ENCODE data around the gene MSI1. TPM values are rescaled to one million over a fixed set of nuclear protein-coding genes. Genes with fewer than 3 reads are reported as not detected.

MSI1 gene
- total and polyA plus RNA-seq, 5 donors from 2014 or later = not detected

DNA sequence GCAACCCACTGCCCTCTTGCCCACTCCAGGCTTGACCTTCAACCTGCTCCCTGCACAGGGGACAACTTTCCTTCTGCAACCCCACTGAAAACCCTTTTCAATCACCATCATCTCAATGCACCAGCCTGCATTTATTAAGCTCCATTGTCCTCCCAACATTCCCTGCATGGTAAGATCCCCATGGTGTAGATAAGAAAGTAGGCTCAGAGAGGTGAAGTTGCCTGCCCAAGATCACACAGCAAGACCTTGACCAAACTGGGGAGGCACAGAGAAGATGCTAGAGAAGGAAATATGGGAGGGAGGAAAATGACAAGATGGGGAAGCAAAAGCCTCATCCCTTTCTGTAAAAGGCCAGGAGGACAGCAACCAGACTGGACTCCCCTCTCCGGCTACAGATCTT lies 9.8 kb downstream of the MSI1 start:
- no peaks in the 10 kb centered on the region for H3K36me3 ChIP-seq (ENCODE audit: control insufficient read depth, insufficient read depth, low read length)
- Mint-ChIP-seq H3K4me3 (no peak overlapping the region), H3K27me3 (peaks cover 57% of the 10 kb centered on the region), H3K4me1 (peaks cover 0 to 8% (median 2%) of the 10 kb centered on the region in 4 donors), H3K36me3 (no peaks in the 10 kb centered on the region), H3K27ac (no peak overlapping the region), H3K9me3 (peaks cover 0 to 2% (median 0%) of the 10 kb centered on the region in 7 donors)
- no peak overlapping the region for H3K27ac ChIP-seq (ENCODE audit: insufficient read depth, low read length, poor library complexity, severe bottlenecking)
- no peak for ATAC-seq (ENCODE audit: low read depth in 2 of 2)
- no peaks in the 10 kb centered on the region for H3K9me3 ChIP-seq (ENCODE audit: control insufficient read depth in 2 of 2, low read length in 2 of 2)
- DNase-seq = no peak
- peaks cover 16% of the 10 kb centered on the region for H3K27me3 ChIP-seq (ENCODE audit: control insufficient read depth, insufficient read depth, low read length)
- H3K4me3 ChIP-seq (ENCODE audit: low read depth, low read length) = no peak overlapping the region
- H3K4me1 ChIP-seq (ENCODE audit: control insufficient read depth, insufficient read depth, low read length, poor library complexity, severe bottlenecking) = no peaks in the 10 kb centered on the region

DNA sequence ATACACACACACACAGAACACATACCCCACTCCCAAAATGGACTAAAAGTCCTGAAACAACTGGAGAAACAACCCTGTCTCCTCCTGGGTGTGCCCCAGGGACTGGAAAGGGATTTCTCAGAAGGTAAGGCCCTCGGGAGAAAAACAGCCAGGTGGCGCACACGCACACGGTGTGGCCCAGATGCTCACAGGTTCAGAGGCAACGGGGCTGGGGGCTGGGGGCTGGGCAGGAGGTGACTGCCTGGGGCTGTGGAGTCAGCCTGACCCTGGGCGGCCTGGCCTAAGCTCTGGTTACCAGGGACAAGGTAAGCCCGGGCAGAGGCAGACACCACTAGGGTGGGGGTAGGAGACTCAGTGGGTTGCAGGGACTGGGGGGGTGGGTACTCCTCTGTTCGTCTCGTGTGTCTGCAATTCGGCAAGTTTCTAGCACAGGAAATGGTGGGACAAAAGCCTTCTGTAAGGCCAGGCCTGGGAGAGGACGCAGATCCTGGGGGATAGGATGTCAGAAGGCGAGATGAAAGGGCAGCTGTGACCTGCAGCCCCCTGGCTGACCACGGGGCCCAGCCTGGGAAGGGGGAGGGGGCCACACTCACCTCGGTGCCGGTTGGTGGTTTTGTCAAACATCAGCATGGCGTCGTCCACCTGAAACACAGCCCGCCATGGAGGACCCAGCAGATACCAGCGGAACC lies 10.4 kb downstream of the MSI1 start:
- Histone ChIP-seq H3K27ac (ENCODE audit: insufficient read depth, low read length, poor library complexity, severe bottlenecking) (no peak overlapping the region), H3K9me3 (ENCODE audit: control insufficient read depth in 2 of 2, low read length in 2 of 2) (no peaks in the 10 kb centered on the region), H3K27me3 (ENCODE audit: control insufficient read depth, insufficient read depth, low read length) (peaks cover 13% of the 10 kb centered on the region), H3K4me3 (ENCODE audit: low read depth, low read length) (no peak overlapping the region), H3K36me3 (ENCODE audit: control insufficient read depth, insufficient read depth, low read length) (no peaks in the 10 kb centered on the region), H3K4me1 (ENCODE audit: control insufficient read depth, insufficient read depth, low read length, poor library complexity, severe bottlenecking) (no peaks in the 10 kb centered on the region)
- Mint-ChIP-seq H3K9me3 (peaks cover 0 to 2% (median 0%) of the 10 kb centered on the region in 7 donors), H3K27me3 (peaks cover 56% of the 10 kb centered on the region), H3K27ac (peak overlapping the region in 1 of 3 donors; percentile 14), H3K4me3 (no peak overlapping the region), H3K4me1 (peaks cover 0 to 8% (median 2%) of the 10 kb centered on the region in 4 donors), H3K36me3 (no peaks in the 10 kb centered on the region)
- DNase-seq = no peak
- ATAC-seq (ENCODE audit: low read depth in 2 of 2) = no peak

DNA sequence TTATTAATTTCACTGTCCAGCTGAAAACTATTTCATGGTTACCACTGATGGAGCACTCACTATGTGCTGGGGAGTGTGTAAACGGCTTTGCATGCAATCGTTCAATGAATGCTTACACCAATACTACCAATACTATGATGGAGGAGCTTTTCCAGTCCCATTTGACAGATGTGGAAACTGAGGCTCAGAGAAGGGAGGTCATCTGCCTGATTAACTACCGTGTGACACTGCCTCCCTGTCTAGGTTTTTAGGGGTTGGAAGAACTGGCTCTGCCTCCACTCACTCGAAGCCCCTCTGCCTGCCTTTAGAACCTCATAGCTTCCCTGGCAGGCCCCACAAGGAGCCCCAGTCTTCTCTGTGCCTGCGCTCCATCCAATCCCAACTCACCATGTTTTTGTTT lies 11.9 kb downstream of the MSI1 start:
- Histone ChIP-seq H3K4me1 (ENCODE audit: control insufficient read depth, insufficient read depth, low read length, poor library complexity, severe bottlenecking) (no peaks in the 10 kb centered on the region), H3K9me3 (ENCODE audit: control insufficient read depth in 2 of 2, low read length in 2 of 2) (no peaks in the 10 kb centered on the region), H3K4me3 (ENCODE audit: low read depth, low read length) (no peak overlapping the region), H3K27me3 (ENCODE audit: control insufficient read depth, insufficient read depth, low read length) (peaks cover 13% of the 10 kb centered on the region), H3K27ac (ENCODE audit: insufficient read depth, low read length, poor library complexity, severe bottlenecking) (no peak overlapping the region), H3K36me3 (ENCODE audit: control insufficient read depth, insufficient read depth, low read length) (no peaks in the 10 kb centered on the region)
- Mint-ChIP-seq H3K36me3 (no peaks in the 10 kb centered on the region), H3K9me3 (peaks cover 0 to 3% (median 0%) of the 10 kb centered on the region in 7 donors), H3K4me1 (peaks cover 0 to 6% (median 2%) of the 10 kb centered on the region in 4 donors), H3K27me3 (peaks cover 51% of the 10 kb centered on the region), H3K27ac (no peak overlapping the region), H3K4me3 (no peak overlapping the region)
- no peak for DNase-seq
- no peak for ATAC-seq (ENCODE audit: low read depth in 2 of 2)

DNA sequence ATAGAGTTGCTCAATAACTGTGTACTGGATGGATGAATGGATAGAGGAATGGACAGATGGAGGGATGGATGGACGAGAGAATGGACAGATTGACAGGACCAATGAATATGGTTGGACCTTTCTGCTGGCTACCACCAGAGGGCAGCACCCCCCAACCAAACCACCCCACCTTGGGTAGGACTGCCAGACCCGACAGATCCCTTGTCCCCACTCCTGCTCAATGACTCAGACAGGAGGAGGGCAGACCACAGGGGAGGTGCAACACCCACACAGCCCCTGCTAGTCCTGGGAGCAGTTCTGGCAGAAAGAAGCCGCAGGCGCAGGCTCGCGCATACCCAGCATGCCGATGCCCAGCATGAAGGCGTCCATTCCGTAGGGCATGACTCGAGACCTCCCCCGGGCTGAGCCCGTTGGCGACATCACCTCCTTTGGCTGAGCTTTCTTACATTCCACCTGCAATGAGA lies 12.4 kb downstream of the MSI1 start:
- Mint-ChIP-seq H3K27ac (no peak overlapping the region), H3K4me3 (no peak overlapping the region)
- H3K27me3 ChIP-seq (ENCODE audit: control insufficient read depth, insufficient read depth, low read length) = peaks cover 13% of the 10 kb centered on the region

DNA sequence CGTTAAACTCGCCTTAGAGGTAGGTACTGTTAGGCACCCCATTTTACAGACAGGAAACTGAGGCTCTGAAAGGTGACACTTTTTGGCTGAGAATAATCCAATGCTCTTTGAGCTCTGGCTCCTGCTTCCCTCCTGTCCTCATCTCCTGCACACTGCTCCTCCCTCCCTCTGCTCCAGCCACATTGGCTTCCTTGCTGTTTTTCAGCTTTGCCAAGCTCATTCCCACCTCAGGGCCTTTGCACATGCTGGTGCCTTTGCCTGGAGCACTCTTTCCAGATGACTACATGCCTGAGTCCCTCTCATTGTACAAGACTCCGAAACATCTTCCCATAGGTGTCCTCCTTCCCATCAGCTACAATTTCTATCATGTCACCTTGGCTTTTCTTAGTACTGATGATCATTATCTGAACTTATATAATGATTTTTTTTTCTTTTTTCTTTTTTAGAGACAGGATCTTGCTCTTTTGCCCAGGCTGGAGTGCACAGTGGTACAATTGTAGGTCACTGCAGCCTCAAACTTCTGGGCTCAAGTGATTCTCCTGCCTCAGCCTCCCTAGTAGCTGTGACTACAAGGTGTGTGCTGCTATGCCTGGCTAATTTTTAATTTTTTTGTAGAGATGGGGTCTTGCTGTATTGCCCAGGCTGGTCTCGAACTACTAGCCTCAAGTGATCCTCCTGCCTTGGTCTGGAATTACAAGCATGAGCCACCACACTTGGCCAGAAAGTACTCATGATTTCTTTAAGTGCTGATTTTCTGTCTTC lies 15.2 kb downstream of the MSI1 start:
- no peaks in the 10 kb centered on the region for H3K36me3 ChIP-seq (ENCODE audit: control insufficient read depth, insufficient read depth, low read length)
- H3K4me3 Mint-ChIP-seq = peak overlapping the region in 1 of 4 donors; percentile 27
- H3K27ac Mint-ChIP-seq = no peak overlapping the region
- no peak for ATAC-seq (ENCODE audit: low read depth in 2 of 2)
- no peak overlapping the region for H3K4me3 ChIP-seq (ENCODE audit: low read depth, low read length)
- peaks cover 4% of the 10 kb centered on the region for H3K27me3 ChIP-seq (ENCODE audit: control insufficient read depth, insufficient read depth, low read length)
- peaks cover 0 to 3% (median 0%) of the 10 kb centered on the region in 7 donors for H3K9me3 Mint-ChIP-seq
- H3K9me3 ChIP-seq (ENCODE audit: control insufficient read depth in 2 of 2, low read length in 2 of 2) = no peaks in the 10 kb centered on the region
- peaks cover 34% of the 10 kb centered on the region for H3K27me3 Mint-ChIP-seq
- DNase-seq = no peak
- no peaks in the 10 kb centered on the region for H3K4me1 ChIP-seq (ENCODE audit: control insufficient read depth, insufficient read depth, low read length, poor library complexity, severe bottlenecking)
- no peak overlapping the region for H3K27ac ChIP-seq (ENCODE audit: insufficient read depth, low read length, poor library complexity, severe bottlenecking)
- no peaks in the 10 kb centered on the region for H3K36me3 Mint-ChIP-seq
- H3K4me1 Mint-ChIP-seq = peaks cover 0 to 4% (median 0%) of the 10 kb centered on the region in 4 donors

More for the DNA sequence above, 12.4 kb downstream of the MSI1 start:
- peaks cover 48% of the 10 kb centered on the region for H3K27me3 Mint-ChIP-seq
- Histone ChIP-seq H3K4me3 (ENCODE audit: low read depth, low read length) (no peak overlapping the region), H3K27ac (ENCODE audit: insufficient read depth, low read length, poor library complexity, severe bottlenecking) (no peak overlapping the region), H3K36me3 (ENCODE audit: control insufficient read depth, insufficient read depth, low read length) (no peaks in the 10 kb centered on the region), H3K9me3 (ENCODE audit: control insufficient read depth in 2 of 2, low read length in 2 of 2) (no peaks in the 10 kb centered on the region), H3K4me1 (ENCODE audit: control insufficient read depth, insufficient read depth, low read length, poor library complexity, severe bottlenecking) (no peaks in the 10 kb centered on the region)
- H3K4me1 Mint-ChIP-seq = peaks cover 0 to 4% (median 1%) of the 10 kb centered on the region in 4 donors
- no peaks in the 10 kb centered on the region for H3K36me3 Mint-ChIP-seq
- peak; percentile 82 for ATAC-seq (ENCODE audit: low read depth in 2 of 2)
- H3K9me3 Mint-ChIP-seq = peaks cover 0 to 3% (median 0%) of the 10 kb centered on the region in 7 donors
- DNase-seq = peak; percentile 57 to 66 (median 65)

DNA sequence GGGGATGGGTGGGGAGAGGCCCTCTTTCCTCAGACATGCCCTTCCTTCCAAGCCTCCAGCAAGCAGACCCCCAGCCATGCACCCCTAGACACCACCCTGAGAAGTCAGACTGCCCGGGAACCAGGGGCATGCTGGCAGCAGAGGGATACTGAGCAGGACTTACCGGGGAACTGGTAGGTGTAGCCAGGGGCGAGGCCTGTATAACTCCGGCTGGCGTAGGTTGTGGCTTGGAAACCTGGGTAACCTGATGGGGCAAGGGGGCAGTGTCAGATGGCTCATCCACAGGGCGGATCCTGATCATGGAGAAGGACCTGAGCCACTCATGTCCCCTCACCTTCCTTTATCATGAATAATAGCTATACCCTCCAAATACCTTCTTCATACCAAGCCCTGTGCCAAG lies 15.8 kb downstream of the MSI1 start:
- Histone ChIP-seq H3K4me1 (ENCODE audit: control insufficient read depth, insufficient read depth, low read length, poor library complexity, severe bottlenecking) (no peaks in the 10 kb centered on the region), H3K27ac (ENCODE audit: insufficient read depth, low read length, poor library complexity, severe bottlenecking) (no peak overlapping the region), H3K4me3 (ENCODE audit: low read depth, low read length) (no peak overlapping the region), H3K9me3 (ENCODE audit: control insufficient read depth in 2 of 2, low read length in 2 of 2) (no peaks in the 10 kb centered on the region), H3K27me3 (ENCODE audit: control insufficient read depth, insufficient read depth, low read length) (peaks cover 3% of the 10 kb centered on the region), H3K36me3 (ENCODE audit: control insufficient read depth, insufficient read depth, low read length) (no peaks in the 10 kb centered on the region)
- Mint-ChIP-seq H3K4me1 (peaks cover 0 to 4% (median 0%) of the 10 kb centered on the region in 4 donors), H3K4me3 (no peak overlapping the region), H3K27ac (no peak overlapping the region), H3K9me3 (peaks cover 0 to 3% (median 0%) of the 10 kb centered on the region in 7 donors), H3K36me3 (no peaks in the 10 kb centered on the region), H3K27me3 (peaks cover 31% of the 10 kb centered on the region)
- DNase-seq (no peak), ATAC-seq (ENCODE audit: low read depth in 2 of 2) (no peak)

DNA sequence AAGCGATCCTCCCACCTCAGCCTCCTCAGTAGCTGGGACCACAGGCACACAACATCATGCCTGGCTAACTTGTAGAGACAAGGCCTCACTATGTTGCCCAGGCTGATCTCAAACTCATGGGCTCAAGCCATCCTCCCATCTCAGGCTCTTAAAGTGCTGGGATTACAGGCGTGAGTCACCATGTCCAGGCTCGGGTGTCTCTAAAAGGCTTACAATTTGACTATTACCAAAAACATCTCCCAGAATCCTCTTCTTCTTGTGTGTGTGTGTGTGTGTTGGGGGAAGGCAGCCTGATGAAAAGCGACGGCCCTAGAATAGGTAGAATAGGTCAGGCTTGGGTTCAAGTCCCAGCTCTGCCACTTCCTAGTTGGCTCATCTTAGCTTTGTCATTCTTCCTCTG lies 16.8 kb downstream of the MSI1 start:
- no peaks in the 10 kb centered on the region for H3K9me3 ChIP-seq (ENCODE audit: control insufficient read depth in 2 of 2, low read length in 2 of 2)
- H3K4me1 Mint-ChIP-seq = peaks cover 0 to 4% (median 0%) of the 10 kb centered on the region in 4 donors
- no peak for ATAC-seq (ENCODE audit: low read depth in 2 of 2)
- DNase-seq = no peak
- H3K27ac ChIP-seq (ENCODE audit: insufficient read depth, low read length, poor library complexity, severe bottlenecking) = no peak overlapping the region
- no peak overlapping the region for H3K4me3 ChIP-seq (ENCODE audit: low read depth, low read length)
- H3K9me3 Mint-ChIP-seq = peaks cover 0 to 3% (median 0%) of the 10 kb centered on the region in 7 donors
- peaks cover 27% of the 10 kb centered on the region for H3K27me3 Mint-ChIP-seq
- no peaks in the 10 kb centered on the region for H3K36me3 Mint-ChIP-seq
- no peaks in the 10 kb centered on the region for H3K36me3 ChIP-seq (ENCODE audit: control insufficient read depth, insufficient read depth, low read length)
- no peaks in the 10 kb centered on the region for H3K4me1 ChIP-seq (ENCODE audit: control insufficient read depth, insufficient read depth, low read length, poor library complexity, severe bottlenecking)
- no peak overlapping the region for H3K4me3 Mint-ChIP-seq
- H3K27me3 ChIP-seq (ENCODE audit: control insufficient read depth, insufficient read depth, low read length) = no peaks in the 10 kb centered on the region
- H3K27ac Mint-ChIP-seq = no peak overlapping the region
